Measurements from ENCODE around the gene MGRN1.
A peak's percentile ranks its signal among the peaks of the same experiment; 100 is the strongest.

The MGRN1 gene

GRCh38 chr16:4606354-4606753, 18.3 kb upstream of the MGRN1 start:
- DNase-seq, result no peak

GRCh38 chr16:4607841-4608703, 16.6 kb upstream of the MGRN1 start:
- no peak for DNase-seq

GRCh38 chr16:4608704-4608980, 16.0 kb upstream of the MGRN1 start:
- DNase-seq, result no peak

DNA sequence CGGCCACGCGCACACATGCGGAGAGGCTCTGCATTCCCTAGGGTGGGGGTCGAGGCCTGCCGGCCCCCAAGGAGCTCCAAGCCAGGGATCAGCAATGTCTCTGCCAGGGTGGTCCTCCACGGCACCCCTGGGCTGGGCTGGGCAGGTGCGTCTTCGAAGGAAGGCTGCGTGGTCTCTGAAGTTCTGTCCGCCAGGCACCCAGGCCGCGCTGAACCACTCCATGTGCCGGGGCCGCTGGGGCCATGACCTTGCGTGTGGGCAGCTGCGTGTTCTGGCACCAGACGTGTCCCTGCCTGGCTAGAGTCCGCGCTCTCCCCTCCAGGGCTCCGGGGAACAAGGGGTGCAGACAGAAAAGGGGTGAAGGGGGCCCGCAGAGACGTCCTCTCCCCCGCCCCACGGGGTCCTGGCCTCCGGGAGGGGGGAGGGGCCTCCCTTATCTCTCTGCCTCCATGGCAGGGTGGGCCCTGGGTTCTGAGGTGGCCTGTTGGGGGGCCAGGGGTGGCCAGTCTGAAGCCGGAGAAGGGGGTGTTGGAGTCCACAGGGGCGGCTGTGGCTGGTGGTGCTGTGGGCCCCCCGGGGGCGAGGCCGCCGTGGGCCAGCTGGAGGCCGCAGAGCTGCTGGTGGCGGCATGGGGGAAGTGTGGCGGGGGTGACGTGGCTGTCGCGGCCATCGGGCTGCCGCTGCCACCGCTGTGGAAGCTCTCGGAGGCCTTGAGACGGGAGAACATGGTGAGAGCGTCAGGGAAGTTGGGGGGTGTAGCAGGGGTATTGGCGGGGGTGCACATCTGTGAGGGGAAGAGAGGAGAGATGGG, 15.2 kb upstream of the MGRN1 start:
- DNase-seq, result no peak

- DNase-seq, result no peak
Measured at GRCh38 chr16:4610011-4611005, 14.3 kb upstream of the MGRN1 start.

DNA sequence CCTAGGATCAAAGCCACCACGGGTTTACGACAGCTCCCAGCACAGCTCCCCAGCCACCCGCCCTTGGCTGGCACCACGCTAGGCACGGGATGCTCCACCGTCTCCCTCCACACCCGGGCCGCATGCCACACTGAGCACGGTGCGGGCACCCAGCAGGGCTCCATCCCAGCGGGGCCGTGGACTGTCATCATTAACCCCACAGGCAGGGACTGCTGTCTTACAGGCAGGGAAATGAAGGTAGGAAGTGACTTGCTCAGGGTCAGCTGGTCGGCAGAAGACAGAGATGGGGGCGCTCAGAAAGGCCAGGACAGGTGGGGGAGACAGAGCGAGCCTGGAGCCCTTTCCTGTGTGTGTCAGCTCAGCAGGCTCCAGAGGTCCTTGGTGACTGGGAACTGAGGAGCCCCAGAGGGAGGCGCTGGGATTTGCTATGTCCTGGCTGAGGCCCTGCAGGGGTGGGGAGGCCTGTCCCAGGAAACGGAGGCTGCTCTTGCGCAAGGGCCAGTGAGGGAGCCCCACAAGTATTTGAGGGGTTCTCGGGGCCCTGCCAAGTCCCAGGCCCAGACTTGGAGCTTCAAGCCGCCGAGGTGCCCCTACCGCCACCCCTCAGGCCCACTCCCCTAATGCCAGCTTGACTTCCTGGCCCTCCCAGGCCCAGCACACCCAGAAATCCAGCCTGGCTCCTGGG, 13.1 kb upstream of the MGRN1 start:
- DNase-seq, result no peak

DNA sequence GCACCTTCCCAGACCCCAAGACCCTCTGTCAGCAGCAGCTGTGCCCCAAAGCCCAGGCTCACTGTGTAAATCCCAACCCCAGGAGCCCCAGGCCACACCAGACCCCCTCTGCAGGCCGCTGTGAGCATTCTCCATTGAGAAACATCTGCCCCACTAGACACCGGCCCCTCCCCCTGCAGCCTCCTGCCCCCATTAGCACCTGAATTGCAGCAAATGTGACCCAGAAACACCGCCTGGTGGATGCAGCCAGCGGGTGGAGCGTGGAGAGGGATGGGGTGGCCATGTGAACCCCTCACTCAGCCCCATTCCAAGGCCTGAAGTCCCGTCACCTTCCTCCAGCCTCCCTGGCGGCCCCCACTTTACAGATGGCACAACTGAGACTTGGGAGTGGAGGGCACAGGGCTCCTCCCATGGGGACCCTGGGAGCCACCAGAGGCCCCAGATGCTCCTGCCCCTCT, 12.1 kb upstream of the MGRN1 start:
- no peak for DNase-seq

GRCh38 chr16:4612977-4613635, 11.5 kb upstream of the MGRN1 start:
- DNase-seq, result no peak

GRCh38 chr16:4613636-4614570, 10.7 kb upstream of the MGRN1 start:
- DNase-seq, result peak; percentile 60

DNA sequence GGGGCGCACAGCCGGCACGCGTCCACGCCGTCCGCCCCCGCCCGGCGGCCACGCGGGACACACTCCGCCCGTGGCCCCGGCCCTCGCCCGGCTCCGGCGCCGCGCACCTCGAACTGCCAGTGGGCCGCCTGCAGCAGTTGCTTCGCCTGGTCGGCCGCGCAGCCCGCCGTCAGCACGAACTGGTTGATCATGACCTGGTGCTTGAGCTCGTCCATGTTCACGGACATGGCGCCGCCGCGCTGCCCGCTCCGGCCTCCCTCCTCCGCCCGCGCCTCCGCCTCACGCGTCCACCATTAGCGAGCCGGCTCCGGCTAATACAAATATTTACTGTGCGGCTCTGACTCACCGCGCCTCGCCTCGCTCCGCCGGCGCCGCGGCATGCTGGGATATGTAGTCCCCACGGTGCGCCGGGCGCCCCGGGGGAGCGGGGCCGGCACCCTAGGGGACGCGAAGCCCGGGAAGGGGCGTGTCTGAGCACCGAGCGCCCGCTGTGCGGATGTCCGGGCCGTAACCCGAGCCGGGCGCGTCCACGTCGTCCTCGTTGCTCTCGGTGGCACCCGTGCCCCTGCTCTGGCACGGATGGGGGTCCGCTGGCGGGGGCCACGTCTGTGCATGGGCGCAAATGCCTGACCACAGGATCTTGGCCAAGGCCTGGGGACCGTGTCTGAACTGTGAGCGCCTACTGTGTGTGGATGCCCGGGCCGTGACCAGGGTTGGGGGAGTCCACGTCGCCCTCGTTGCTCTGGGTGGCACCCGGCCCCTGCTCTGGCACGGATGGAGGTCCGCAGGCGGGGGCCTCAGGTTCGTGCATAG, 9.8 kb upstream of the MGRN1 start, which contains the start of gene UBALD1:
Gene UBALD1 (minus strand): TSS at position 318 of the 813 bp plus-strand sequence. CDS start 91 bp downstream, at position 227.
- peak; percentile 82 for DNase-seq

DNA sequence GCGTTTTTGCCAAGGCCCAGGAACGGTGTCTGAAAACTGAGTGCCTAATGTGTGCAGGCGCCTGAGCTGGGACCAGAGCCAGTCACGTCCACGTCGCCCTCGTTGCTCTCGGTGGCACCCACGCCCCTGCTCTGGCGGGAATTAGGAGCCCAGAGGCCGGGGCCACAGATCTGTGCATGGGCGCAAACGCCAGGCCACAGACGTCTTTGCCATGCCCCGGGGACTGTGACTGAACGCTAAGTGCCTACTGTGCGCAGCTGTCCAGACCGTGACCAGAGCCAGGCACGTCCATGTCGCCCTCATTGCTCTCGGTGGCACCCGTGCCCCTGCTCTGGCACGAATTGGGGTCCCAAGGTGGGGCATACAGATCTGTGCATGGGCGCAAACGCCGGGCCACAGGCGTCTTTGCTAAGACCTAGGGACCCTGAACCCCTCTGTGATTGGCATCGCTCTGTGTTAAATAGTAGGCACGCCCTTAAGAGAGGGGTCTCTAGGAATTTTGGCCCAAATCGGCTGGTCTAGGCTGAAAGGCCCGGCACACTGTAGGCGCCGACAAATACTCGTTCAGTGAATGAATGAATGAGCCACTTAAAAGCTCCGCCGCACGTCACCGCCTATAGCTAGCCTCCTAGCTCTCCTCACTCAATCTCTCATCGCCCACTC, 9.1 kb upstream of the MGRN1 start:
- no peak for DNase-seq

DNA sequence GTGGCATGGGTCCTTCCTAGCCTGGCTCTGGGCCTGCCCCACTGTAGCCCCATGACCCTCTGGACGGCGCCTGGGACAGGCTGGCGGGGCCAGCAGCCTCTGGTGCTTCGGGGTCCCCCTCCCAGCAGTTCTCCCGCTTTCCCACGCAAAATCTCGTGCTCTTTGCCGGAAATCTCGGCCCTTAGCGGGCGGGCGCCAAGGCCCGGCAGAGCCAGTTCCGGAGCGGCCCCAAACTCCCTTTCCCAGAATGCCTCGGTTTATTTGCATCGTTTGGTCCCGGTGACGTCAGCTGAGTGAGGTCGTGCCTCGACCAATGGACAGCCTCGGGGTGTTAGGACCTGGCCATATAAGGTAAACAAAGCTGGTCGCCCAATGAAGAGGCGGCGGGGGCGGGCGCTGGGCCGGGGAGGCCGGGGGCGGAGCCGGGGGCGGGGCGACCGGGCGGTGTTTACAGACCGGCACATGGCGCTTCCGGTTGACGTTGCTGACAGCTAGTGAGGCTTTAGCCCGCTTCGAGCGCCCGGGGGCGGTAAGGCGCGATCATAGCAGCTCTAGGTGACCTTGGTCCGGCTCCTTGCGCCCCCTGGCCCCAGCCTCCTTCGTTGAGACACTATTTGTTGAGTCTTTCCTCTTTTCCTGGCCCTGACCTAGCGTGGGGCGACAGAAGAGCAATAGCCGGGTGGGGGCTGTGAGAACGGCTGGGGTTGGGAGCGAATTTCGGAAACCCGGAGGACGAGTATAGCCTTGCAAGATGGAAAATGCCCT, 8.4 kb upstream of the MGRN1 start:
- peak; percentile 100 for DNase-seq

GRCh38 chr16:4617880-4618279, 6.7 kb upstream of the MGRN1 start:
- no peak for DNase-seq

DNA sequence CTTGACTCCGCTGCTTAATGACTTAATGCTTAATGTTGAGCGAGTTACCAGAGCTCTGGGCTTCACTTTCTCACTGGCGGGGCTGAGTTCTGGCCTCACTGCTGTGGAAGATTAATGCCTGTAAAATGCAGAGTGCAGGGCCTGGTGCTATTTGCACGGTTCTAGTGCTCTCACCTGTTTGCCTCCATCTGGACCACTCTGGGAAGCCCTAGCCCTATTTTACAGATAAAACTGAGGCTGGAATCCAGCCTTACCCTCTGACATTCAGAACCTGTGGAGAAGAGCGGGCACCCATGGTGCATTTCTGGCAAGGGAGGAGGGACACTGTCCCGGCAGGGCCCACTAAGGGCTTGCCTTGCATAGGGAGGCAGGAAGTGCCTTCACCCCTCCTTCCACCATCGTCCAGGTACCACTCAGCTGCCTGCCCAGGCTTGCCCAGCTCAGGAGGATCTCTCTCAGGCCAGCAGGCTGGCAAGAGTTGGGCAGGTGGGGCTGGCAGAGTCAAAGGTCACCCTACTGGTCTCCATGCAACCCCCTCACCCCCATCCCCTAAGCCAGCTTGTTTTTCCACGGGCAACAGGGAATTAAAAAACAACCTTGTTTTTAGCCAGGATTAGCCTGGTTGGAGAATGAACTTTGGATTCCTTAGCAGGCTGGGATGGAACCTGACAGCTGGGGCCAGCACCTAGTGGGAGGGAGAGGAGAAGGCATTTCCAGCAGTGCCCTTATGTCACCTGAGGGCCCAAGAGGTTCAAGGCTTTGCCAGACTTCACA, 5.8 kb upstream of the MGRN1 start:
- DNase-seq, result no peak

DNA sequence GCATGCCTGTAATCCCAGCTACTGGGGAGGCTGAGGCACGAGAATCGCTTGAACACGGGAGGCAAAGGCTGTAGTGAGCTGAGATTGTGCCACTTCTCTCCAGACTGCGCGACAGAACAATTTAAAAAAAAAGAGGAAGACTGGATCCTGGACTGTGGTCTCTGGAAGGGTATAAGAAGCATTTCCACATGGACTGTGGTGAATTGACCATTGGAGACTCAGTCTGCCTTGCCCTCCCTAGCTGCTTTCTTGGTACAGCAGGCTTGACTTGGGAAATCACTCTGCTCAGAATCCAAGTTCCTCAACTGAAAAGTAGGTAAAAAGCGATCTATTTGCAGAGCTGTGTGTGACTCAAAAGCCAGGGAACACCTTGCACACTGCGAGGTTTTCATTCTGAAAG, 1.0 kb upstream of the MGRN1 start:
- DNase-seq, result no peak

DNA sequence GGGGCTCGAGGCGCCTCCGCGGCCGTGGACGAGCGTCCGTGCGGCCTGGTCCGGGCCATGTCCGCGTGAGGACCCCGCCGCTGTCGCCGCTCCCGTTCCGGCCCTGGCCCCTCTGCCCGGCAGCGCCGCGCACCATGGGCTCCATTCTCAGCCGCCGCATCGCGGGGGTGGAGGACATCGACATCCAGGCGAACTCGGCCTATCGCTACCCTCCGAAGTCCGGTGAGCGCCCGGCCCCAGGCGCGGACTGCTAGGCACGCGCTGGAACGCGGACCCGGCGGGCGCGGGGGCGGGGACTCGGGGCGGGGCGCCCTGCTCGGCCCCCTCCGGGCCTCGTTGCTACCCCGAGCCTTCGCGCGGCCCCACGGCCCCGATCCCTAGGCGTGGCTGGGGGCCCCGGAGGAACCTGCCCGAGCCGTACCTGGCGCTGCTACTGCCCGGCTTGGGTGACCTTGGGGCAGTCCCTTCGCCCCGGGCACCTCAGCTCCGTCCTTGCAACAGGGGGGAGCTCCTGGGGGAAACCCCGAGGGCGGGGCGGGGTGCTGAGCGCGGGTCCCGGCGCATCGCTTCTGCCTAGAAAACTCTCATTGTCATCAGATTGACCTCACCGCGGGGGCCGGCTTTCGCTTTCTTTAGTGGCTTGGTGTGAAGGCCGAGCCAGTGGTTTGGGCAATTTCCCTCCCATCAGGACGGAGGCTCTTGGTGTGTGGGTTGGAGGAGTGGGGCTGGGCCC, 367 bp downstream of the MGRN1 start:
- peak; percentile 69 for DNase-seq
